NCI-H2081 (cell line): ENCODE results near the gene SNX18.
"Not testable (repeated sequence)": the region's sequence is repeated elsewhere in the genome, so short reads cannot be mapped to it uniquely, and the experiment has no call there.

Experiments
- DNase-seq, 2 experiments: peaks; one replicate each; lab custom pipeline; 2025; lab: John Stamatoyannopoulos, UW

SNX18 gene

DNA sequence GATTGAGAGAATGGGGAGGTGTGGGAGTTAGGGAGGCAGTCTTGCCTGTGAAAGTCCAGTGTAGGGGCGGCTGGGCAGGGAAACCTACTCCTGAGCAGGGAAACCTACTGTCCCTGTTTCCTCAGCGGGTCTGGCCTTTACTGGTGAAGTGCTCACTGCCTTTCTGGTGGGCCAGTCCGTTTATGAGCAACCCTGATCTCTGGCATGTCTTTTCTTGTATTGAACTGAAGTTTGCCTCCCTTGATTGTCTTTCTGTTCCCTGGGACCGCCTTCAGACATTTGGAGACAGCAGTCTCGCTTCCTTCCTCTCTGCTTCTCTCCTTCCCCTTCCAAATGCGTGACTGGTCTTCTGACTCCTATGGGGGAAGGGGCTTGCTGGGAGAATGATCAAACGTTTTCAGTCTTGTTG is 2.9 kb downstream of the SNX18 start:
- DNase-seq = no peak

DNA sequence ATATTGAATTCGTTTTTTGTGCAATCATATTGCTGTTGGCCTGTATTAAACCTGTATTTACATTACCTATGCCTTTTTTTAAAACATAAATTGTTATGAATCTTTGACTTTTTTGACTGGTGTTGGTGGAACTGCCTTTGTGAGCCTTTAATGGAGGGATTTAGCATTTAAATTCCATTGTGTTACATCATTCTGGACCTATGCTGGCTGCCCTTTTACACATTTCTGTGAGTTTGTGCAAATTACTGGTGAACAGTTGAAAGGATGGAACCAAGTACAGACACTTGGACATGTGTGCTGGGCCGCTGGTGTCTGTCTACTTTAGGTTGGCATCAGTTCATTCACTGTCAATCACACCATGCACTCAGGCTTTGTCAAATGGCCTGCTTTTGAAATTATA is 3.4 kb downstream of the SNX18 start:
- DNase-seq = no peak

DNA sequence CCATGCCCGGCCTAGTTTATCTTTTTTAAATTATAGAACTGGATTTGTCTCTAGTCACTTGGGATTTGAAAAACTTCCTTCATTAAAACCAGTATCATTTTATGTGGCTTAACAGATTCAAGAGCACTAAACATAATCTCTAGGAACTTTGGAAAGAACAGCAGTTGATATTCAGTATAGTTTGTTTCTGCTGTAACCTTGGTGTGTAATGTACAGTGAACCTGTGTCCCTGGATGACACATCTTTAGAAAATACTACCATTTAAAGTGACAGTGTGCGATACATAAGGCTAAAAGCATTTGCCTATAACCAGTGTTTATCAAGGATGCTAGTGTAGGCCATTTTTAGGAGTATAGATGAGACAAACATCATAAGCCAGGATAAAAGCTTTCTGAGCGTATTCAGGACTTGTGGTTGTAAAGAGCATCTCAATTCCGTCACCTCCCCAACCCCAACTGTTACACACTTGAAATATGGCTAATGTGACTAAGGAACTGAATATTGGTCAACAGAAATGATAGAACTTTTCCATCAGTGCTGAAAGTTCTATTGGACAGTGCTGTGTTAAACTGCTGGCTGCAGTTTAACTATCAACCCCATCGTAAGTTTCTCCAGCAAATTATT is 4.4 kb downstream of the SNX18 start:
- no peak for DNase-seq

DNA sequence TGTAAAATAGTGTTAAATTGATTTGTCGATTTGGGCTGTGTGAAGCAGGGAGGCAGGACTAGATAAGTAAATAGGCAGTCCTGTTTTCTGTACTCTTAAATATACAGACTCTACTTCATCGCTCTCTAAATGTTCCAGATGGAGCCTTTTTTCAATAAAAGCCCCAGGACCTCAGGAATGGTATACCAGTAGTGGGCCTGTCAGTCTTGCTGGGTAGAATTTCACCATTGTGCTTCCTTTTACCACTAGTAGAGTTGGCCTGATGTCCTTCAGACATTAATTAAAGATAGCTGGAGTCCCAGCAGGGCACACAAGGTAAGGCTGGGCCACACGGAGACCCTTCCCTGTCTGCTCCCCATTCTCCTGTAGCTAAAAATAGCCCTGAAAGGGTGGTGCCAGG is 6.0 kb downstream of the SNX18 start:
- no peak for DNase-seq

DNA sequence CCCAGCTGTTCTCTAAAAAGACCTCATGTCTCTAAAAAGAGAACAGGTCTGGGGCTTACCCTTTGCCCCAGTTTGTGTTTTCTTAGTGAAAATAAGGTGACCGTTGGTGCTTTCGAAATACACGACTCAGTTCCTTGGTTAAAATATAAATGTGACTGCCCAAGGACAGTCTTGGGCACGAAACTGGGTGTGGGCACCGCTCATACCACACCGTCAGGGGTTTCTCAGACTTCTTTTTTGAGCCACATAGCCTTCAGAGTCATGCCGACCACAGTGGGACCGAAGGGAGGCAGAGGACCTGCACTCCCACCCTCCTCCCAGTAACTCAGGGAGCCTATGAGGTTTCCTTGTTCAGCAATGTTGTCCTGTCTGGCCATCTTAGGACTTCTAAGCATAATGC is 6.5 kb downstream of the SNX18 start:
- no peak for DNase-seq

DNA sequence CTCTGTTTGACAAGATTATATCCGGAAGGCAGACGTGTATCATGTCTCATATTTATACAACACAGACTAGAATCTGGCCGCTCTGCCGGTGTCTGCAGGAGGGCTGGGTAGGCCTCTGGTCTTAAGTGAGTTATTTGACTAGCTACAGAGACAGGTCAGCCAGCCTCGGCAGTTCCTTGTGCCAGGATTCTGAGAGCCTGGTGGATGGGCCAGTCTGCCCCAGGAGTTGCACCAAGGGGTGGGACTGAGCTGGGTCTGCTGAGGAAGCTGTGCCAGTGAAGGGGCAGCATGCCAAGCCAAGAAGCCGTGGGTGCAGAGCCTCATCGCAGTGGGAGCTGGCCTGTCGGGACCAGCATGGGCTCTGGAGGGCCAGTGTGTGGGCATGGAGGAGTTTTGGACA is 7.1 kb downstream of the SNX18 start:
- DNase-seq = no peak

DNA sequence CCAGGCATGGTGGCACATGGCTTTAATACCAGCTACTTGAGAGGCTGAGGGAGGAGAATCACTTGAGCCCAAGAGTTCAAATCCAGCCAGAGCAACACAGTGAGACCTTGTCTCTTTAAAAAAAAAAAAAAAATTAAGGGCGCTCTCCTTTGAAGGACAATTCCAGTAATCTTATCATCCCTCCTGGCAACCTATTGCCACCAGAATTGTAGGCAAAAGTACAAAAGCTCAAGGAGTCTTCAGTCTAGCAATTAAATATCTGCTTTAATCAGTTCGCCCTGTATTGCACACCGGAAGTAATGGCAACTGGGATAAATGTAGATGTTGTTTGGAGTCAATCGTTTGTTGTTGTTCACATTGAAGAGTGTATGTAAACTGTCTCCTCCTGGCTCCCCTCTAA is 7.7 kb downstream of the SNX18 start:
- no peak for DNase-seq

DNA sequence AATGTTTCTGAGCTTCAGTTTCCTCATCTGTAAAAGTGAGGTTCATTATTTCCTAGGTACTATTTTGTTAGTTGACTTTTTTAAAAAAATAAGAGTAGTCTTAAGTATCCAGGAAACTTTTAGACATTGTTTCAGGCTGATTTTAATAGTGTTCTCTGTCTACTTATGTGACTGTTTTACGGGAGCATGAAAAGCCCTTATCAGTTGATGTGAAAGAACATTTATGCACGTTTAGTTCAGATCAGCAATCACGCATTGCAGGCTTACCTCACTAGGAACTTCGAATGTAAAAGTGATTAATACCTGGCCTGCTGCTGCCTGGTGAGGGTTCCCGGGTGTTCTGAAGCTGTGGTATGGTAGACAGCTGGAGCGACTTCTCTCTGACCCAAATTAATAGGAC is 8.1 kb downstream of the SNX18 start:
- DNase-seq = no peak

DNA sequence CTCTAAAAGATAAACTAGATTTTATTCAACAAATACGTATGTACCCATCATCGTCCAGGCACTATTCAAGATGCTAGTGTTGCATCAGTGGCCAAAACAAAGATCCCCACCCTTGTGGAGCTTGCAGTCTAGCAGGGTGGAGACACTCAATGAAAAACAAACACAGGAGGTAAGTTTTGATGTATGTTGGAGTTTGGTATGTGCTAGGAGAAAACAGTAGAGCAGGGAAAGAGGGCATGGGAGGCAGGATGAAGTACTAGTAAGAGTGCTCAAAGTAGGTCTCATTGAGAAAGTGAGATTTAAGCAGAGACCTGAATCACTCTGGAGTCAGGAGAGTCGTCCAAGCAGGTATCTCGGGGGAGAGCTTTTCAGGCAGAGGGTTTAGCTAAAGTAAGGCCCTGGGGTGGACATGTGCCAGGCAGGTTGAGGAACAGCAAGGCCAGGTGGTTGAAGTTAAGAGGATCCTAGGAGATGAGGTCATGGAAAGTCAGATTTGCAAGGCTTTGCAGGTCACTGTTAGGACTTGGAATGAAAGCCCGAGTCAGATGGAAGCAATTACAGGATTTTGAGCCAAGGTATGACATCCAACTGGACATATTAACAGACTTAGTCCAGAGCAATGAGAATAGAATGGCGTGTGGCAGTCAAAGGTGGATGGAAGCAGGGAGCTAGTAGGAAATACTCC is 9.2 kb downstream of the SNX18 start:
- no peak for DNase-seq

DNA sequence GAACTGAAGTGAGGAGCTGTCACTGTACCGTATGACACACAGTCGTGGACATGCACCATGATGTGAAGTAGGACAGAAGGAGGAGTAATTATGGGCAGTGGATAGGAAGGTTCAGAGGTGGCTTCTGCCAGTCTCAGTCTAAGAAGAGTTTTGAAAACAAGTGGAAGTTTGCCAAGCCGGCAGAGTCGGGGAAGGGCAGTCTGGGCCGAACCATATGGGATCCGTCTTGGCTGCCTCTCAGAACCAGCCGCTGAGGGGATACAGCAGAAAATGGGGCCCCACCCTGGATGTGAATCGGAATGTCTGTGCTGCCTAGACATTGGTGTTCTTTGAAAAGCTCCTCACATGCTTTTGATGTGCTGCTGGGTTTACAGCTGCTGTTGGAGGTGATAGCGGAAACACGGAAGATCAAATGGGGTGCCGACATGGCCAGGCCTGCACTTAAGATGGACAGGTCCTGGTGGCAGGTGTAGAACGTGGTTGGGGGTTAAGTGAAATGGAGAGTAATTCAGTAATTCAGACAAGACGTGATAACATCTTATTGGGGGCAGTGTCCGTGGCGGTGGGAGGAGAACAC is 11.2 kb downstream of the SNX18 start:
- no peak for DNase-seq

DNA sequence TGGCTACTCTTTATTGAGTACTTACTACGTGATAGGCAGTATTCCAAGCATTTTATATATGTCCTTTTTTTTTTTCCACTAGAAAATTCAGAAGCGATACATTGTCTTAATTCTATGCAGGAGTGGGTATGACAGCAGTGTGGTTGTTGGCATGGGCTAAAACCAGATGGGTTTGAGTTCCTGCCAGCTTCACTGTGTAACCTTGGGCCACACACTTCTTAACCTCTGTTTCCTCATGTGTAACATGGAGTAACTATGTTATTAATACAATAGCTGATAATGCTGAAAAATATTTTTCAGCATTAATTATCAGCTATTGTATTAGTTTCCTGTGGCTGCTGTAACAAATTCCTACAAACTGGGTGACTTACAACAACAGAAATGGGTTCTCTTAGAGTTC is 12.0 kb downstream of the SNX18 start:
- no peak for DNase-seq

DNA sequence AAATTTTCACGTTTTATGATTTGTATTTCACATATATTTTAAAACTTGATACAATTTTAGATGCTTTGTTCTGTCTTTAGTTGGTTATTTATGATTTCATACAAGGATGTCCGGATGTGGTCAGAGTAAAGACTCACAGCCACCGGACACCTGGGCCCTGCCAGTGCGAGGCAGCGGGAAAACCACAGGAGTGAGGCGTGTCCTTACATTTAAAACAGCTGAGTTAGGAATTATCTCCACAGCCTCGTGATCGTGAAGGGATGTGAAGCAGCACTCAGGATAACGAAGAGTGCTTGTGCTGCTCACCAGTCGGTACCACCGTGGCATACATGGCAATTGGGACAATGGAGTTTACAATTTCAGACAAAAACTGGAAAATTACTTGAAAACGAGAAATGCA is 14.0 kb downstream of the SNX18 start:
- DNase-seq = no peak

DNA sequence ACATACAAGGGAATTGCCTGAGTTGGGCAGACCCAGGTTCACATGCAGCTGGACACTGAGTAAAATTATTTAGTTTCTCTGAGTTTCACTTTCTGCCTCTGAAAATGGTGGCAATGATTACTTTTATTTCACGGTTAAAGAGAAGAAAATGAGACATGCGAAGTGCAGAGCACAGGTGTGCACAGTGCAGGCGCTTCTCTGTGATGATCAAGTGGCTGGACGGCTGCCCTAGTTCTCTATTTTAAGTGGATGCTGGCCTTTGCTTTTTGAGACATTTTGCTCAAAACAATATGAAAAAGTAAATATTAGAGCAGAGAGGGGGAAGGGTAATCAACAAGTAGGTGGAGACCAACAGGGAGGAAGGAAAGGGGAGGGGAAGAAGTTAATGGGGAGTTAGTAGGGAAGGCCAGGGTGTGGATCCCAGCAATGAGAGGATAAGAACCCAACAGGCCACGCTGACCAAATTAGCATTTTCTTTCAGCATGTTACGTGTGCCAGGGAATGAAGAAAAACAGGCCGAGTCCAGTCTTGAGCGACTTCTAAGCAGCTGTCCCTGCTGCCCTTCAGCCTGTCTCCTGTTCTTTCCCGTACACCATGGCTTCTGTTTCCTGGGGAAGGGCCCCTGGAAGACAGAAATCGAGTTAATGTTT is 16.1 kb downstream of the SNX18 start:
- DNase-seq = no peak

DNA sequence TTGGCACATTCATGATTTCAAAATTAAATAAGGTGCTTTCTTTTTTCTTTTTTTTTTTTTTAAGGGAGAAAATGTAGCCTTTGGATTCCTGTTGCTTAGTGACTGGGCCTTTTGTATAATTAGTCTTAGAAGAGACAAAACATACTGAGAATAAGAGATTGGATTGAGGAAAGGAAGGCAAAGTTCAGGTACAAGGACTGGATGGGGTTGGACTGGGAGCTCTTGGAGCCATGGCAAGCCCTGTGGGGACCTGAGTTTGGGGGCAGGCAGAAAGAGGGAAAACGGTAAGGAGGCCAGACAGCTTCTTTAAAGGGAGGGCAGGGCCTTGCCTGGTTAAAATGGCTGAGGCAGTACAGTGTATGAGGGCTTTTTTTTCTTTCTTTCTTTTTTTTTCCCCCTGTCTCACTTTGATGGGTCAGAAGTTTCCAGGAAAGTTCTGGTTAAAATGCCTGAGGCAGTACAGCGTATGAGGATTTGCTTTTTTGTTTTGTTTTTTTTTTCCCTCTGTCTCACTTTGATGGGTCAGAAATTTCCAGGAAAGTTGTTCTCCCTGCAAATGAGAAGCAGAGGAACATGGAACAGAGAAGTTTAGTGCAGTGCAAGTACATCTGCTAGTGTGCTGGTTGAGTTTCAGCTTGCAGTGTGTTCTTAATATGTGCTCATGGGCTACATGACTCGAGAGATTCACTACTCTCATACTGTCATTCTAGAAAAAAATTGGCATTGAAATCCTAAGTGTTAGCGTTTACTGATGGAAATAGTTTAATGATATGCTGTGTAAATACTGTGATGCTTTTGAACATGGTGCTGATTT is 16.8 kb downstream of the SNX18 start:
- DNase-seq = no peak

DNA sequence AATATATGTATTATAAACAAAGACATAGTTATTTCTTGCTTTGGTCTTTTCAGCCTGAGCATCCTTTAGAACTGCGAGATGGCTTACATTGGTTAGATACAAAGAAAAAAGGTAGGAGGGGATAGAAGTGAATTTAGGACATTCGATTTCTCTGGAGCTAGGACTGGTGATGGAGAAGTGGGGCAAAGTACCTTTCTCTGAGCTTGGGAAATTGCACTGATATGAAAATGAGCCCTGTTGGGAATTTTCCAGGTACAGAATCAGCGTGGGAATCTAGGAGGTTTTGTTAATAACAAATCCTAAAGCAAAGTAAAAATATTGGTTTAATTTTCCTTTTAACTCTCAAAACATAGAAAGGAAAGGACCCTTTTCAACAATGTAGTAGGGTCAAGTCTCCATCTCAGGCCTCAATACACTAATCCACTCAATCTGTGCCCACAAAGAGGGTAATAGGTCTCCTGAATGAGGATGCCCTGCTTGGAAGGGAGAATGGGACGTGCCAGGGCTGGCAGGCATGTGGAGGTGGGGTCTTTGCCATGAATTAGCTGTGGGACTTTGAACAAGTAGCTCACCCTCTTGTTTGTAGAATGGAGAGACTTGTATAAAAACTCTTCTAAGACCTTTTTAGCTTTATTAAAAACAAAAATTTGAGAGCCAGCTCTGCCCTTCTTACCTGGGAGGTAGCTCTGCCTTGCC is 17.7 kb downstream of the SNX18 start:
- DNase-seq = no peak

DNA sequence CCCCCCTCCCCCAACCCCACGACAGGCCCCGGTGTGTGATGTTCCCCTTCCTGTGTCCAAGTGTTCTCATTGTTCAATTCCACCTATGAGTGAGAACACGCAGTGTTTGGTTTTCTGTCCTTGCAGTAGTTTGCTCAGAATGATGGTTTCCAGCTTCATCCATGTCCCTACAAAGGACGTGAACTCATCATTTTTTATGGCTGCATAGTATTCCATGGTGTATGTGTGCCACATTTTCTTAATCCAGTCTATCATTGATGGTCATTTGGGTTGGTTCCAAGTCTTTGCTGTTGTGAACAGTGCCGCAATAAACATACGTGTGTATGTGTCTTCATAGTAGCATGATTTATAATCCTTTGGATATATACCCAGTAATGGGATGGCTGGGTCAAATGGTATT is 18.8 kb downstream of the SNX18 start:
- DNase-seq = not testable (repeated sequence)

DNA sequence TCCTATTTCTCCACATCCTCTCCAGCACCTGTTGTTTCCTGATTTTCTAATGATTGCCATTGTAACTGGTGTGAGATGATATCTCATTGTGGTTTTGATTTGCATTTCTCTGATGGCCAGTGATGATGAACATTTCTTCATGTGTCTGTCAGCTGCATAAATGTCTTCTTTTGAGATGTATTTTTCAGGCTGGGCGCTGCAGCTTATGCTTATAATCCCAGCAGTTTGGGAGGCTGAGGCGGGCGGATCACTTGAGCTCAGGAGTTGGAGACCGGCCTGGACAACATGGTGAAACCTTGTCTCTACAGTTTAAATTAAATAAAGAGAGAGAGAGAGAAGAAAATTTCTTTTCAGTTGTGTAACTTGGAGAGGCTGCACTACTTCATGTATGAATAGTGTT is 19.3 kb downstream of the SNX18 start:
- not testable (repeated sequence) for DNase-seq

DNA sequence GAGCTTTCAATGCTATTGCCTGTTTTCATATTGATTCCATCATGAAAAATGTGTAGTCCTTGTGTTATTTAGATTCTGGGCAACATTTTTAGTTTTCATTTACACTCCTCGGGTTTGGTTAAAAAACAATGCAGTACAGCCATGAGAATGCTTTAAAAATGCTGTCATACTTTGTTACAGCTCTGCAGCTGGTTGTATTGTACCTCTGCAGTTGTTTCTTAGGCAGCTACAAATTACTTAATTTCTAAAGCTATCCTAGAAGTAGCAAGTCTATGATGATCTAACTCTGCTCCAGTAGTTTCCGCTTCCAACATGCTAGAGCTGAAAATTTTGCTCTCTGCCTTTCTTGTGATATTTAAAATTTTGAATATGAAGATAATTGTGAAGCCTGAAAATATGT is 20.2 kb downstream of the SNX18 start:
- DNase-seq = no peak

DNA sequence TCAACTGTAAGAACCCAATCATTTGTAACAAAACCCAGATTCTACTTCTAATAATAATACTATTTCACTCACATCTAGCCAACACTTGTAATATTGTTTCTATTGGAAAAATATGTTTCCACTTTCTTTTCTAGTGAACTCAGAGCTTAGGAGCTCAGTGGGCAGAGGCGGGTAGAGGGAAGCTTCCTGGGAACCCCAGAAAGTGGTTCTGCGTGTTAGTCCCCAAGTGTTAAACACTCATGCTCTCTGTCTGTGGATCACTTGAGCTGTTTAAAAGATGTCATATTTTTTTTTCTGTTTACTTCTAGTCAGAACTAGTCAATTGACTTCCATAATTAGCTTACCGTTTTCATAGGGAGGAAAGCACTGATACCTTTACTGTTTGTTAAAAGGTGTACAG is 20.6 kb downstream of the SNX18 start:
- DNase-seq = no peak

DNA sequence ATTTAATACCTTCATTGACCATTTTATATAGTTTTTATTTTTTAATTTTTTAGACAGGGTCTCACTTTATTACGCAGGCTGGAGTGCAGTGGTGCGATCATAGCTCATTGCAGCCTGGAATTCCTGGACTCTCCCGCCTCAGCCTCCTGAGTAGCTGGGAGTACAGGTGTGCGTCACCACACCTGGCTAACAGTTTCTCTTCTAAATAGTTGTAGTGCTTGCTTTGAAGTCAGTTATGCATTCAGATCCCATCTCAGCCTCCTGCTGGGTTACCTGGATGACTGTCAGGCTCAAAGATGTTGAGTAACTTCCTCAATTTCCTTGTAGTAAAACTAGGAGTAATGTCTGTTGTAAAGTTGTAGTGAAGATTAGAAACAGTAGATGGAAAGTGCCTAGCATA is 21.4 kb downstream of the SNX18 start:
- DNase-seq = no peak

DNA sequence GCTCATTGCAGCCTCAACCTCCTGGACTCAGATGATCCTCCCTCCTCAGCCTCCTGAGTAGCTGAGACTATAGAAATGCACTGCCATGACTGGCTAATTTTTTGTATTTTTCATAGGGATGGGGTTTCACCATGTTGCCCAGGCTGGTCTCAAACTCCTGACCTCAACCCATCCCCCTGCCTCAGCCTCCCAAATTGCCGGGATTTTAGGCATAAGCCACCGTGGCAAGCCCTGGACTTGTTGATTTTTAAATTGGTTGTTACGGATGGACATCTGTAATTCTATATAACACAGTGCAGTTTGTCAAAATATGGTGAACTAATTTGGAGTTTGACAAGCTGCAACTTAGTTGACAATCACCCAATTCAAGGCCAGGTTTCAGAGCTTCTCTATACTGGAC is 22.7 kb downstream of the SNX18 start:
- DNase-seq = no peak
